Natural killer cell treated with Interleukin-12 subunit alpha and Interleukin-12 subunit beta and Interleukin-15 and Interleukin-18, amount 100 ng/mL, for 72 hours (primary cell): ENCODE data around the gene HSD11B2. TPM values are rescaled to one million over a fixed set of nuclear protein-coding genes. Genes with fewer than 3 reads are reported as not detected.

Experiments
- ATAC-seq, 2 donors: fragments of 150-1000 bp; cut with Tn5 transposase in 1 of 2; sonication (Bioruptor Pico), chemical (Tn5 transposase) in 1 of 2; 2 replicates each; pipeline ENCODE4 v1.10.0; 2021
- DNase-seq: peaks from one replicate; pipeline ENCODE4 v3.0.0; 2022; ENCODE audit warnings: low spot score
- H3K27ac Mint-ChIP-seq, 2 donors: 1 replicate in 1 of 2; 2 replicates in 1 of 2; pipeline ENCODE4 v1.8.0; 2022; ENCODE audit warnings: mixed read lengths in 2 of 2, mild to moderate bottlenecking in 1 of 2, moderate library complexity in 1 of 2
- H3K27me3 Mint-ChIP-seq, 2 donors: 1 replicate in 1 of 2; 2 replicates in 1 of 2; pipeline ENCODE4 v1.8.0; 2022; ENCODE audit warnings: mixed read lengths in 2 of 2
- H3K36me3 Mint-ChIP-seq: one replicate; pipeline ENCODE4 v1.8.0; 2022; ENCODE audit warnings: mixed read lengths
- H3K4me1 Mint-ChIP-seq, 2 donors: 1 replicate in 1 of 2; 2 replicates in 1 of 2; pipeline ENCODE4 v1.8.0; 2022; ENCODE audit warnings: low read depth in 2 of 2, mixed read lengths in 2 of 2, mild to moderate bottlenecking in 1 of 2
- H3K4me3 Mint-ChIP-seq: one replicate; pipeline ENCODE4 v1.8.0; 2022; ENCODE audit warnings: mixed read lengths
- H3K9me3 Mint-ChIP-seq: 2 replicates; pipeline ENCODE4 v1.8.0; 2022; ENCODE audit warnings: mixed read lengths
- total RNA-seq, 2 donors: library from RNA; stranded (reverse); gene quantifications; one replicate each; pipeline ENCODE4 v1.2.3, GENCODE V29; 2022

The HSD11B2 gene
- total RNA-seq, 2 donors from 2014 or later, result not detected

DNA sequence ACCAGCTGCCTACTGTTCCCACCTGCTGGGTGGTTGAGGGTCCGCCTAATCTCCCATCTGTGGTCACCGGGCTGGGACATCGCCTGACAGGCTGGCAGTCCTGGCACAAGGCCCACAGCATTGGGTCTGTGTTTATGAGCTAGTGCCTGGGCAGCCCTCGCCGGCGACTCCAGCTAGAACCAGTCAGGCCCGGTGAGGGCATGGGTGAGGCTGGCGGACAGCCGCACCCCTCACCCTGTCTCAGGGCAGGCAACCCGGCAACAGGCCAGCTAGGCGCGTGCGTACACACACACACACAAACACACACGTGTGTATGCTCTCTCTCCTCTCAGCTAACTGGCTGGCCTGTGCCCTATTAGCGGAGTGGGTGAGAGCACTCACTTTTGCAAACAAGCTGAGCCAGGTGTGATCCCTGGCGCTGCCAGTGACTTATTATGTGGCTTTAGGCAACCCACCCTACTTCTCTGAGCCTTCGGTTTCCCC is 10.4 kb downstream of the HSD11B2 start:
- ATAC-seq (no peak), DNase-seq (no peak)
- Mint-ChIP-seq H3K27ac (no peak overlapping the region), H3K4me3 (no peak overlapping the region), H3K9me3 (no peaks in the 10 kb centered on the region), H3K36me3 (peaks cover 6% of the 10 kb centered on the region), H3K4me1 (peaks cover 17 to 30% of the 10 kb centered on the region in 2 donors), H3K27me3 (no peaks in the 10 kb centered on the region)

DNA sequence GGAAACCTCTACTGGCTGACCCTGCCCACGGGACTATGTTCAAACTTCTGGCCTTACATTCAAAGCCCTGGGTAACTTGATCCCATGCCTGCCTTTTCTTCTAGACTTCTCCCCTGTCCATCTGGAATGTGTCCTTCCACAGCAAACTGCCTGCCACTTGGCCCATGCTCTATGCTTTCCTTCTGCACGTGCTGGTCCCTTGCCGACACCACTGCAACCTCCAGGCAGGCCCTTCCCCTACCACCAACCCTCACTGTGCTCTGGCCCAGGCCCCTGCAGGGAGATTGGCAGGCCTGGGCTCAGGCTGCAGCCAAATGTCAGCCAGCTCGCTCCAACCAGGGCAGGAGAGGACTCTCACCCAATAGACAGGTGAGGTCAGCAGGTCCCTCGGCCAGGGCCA is 11.0 kb downstream of the HSD11B2 start:
- H3K9me3 Mint-ChIP-seq, result no peaks in the 10 kb centered on the region
- peaks cover 17 to 33% of the 10 kb centered on the region in 2 donors for H3K4me1 Mint-ChIP-seq
- ATAC-seq (no peak), DNase-seq (no peak)
- H3K27me3 Mint-ChIP-seq, result no peaks in the 10 kb centered on the region
- H3K4me3 Mint-ChIP-seq, result no peak overlapping the region
- no peak overlapping the region for H3K27ac Mint-ChIP-seq
- H3K36me3 Mint-ChIP-seq, result peaks cover 6% of the 10 kb centered on the region

DNA sequence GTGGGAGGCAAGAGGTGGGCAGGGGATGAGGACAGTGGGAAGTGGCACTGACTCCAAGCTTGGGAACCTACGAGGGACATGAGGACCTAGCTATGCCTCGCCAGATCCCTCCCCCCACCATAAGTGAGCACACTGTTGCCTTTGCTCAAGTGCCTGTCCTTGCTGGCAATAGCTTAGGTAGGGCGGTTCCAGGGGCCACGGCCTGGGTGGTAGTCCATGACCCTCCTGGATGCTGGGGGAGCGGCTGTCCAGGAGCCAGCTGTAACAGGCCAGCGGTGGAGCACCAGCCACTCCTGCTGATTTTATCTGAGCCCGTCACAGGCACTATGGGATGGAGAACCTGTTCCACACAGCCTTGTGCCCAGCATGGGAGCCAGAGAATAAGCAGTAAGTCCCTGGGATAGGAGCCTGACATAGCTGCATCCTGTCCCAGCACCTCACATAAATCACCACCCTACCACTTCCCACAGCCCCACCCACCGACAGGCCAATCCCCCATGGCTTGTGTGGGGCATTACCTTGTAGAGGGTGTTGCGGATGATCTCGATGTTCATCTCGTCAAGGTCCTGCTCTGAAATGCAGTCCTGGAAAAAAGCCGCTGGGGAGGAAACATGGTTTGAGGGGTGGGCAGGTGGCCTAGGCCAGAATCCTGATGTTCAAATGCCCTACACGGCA is 11.8 kb downstream of the HSD11B2 start:
- Mint-ChIP-seq H3K27me3 (no peaks in the 10 kb centered on the region), H3K36me3 (peaks cover 6% of the 10 kb centered on the region), H3K4me3 (no peak overlapping the region), H3K9me3 (no peaks in the 10 kb centered on the region), H3K4me1 (peaks cover 9 to 28% of the 10 kb centered on the region in 2 donors), H3K27ac (no peak overlapping the region)
- no peak for ATAC-seq
- no peak for DNase-seq

DNA sequence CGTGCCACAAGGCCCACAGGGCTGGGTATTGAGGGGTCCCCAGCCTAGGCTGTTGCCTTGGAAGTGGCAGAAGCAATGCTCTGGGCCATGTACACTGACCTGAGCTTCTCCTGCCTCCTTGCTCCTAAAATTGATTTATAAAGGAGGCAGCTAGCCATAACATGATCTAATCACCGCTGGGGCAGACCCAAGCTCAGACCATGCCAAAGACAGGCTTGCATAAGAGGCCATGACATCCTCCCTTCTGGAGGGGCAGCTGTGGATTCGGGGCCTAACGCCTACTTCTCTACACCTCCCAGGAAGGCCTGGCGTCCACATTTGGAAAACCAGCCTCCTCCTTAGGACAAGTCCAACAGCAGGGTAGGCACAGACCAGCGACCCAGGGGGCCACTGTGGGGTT is 12.3 kb downstream of the HSD11B2 start:
- no peak for ATAC-seq
- Mint-ChIP-seq H3K9me3 (no peaks in the 10 kb centered on the region), H3K4me1 (peaks cover 6 to 25% of the 10 kb centered on the region in 2 donors), H3K4me3 (no peak overlapping the region), H3K27ac (no peak overlapping the region), H3K36me3 (peaks cover 6% of the 10 kb centered on the region), H3K27me3 (no peaks in the 10 kb centered on the region)
- DNase-seq, result no peak

DNA sequence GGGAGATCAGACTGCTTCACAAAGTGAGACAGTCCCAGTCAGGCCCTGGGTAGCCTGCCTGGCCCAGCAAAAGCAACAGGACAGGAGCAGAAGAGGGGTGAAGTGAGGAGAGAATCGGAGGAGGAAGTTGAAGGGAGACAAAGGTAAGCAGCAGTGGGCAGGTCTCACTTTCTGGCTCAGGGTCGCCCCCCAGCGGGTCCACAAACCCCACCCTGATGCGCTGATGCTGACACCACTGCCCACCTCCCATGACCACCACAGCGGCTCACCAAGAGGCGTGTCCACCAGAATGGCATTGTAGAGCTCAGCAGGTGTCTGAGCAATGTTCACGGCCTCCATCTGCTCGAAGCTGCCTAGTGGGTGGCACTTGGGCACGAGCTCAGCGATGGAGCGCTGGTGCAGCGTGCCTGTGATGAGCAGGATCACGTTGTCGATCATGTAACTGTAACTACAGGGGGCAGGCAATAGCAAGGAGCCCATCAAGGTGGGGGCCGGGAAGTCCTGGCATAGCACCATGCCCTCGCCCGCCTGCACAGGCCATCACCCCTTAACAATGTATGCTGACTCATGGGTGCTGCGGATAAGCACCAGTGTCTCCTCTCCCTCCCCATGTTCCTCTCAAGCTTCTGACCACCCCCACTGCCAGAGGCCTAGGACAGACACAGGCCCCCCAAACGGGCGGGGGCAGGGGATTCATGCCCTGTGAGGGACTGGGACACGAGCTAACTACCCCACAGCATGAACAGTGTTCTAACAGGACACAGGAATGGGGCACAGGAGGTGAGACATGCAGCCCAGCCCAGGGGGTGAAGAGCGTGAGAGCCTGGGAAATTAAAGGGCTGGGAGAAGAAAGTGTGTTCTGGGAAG is 13.6 kb downstream of the HSD11B2 start:
- DNase-seq, result no peak
- no peak for ATAC-seq
- Mint-ChIP-seq H3K4me1 (peaks cover 0 to 23% of the 10 kb centered on the region in 2 donors), H3K27ac (no peak overlapping the region), H3K36me3 (no peaks in the 10 kb centered on the region), H3K9me3 (no peaks in the 10 kb centered on the region), H3K4me3 (no peak overlapping the region), H3K27me3 (no peaks in the 10 kb centered on the region)

DNA sequence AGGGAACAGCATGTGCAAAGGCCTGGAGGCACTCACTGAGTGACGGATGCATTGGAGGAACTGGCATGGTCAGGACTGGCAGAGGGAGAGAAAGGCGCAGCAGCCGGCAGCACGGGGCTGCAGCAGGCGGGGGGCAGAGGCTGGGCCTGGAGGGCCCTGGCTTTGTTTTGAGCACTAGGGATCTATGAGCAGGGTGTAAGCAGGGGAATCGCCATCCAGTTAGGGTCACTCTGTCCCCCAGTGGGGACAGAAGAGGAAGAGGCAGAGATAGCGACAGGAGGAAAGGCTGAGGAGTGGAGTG is 14.2 kb downstream of the HSD11B2 start:
- H3K27me3 Mint-ChIP-seq, result no peaks in the 10 kb centered on the region
- no peaks in the 10 kb centered on the region for H3K36me3 Mint-ChIP-seq
- no peak overlapping the region for H3K4me3 Mint-ChIP-seq

DNA sequence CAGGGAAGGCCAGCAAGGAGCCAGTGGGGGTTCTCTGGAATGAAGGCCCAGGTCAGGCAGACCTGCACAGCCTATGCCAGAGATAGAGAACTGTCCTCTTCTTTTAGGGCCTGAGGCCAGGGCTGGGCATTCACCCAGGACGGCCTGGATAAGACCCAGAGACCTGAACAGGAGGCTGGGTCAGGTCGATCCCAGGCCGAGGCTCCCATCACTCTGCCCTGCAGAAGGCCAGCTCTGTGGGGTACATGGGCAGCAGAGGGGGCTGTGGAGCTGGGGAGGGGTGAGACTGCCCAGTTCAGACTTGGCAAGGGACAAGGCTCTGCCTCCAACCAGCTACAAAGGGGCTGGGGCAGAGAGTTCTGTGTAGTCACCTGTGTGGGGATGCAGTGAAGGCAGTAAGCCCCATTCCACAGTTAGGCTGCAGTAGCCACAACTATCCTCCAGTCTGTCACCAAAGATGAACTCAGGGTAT is 14.6 kb downstream of the HSD11B2 start:
- no peak overlapping the region for H3K4me3 Mint-ChIP-seq
- no peaks in the 10 kb centered on the region for H3K9me3 Mint-ChIP-seq
- no peak for DNase-seq
- no peaks in the 10 kb centered on the region for H3K36me3 Mint-ChIP-seq
- no peaks in the 10 kb centered on the region for H3K27me3 Mint-ChIP-seq
- no peak overlapping the region for H3K27ac Mint-ChIP-seq
- H3K4me1 Mint-ChIP-seq, result peaks cover 0 to 31% of the 10 kb centered on the region in 2 donors
- ATAC-seq, result no peak

More for the DNA sequence above, 14.2 kb downstream of the HSD11B2 start:
- peaks cover 0 to 27% of the 10 kb centered on the region in 2 donors for H3K4me1 Mint-ChIP-seq
- no peak overlapping the region for H3K27ac Mint-ChIP-seq
- DNase-seq, result no peak
- no peaks in the 10 kb centered on the region for H3K9me3 Mint-ChIP-seq
- no peak for ATAC-seq

DNA sequence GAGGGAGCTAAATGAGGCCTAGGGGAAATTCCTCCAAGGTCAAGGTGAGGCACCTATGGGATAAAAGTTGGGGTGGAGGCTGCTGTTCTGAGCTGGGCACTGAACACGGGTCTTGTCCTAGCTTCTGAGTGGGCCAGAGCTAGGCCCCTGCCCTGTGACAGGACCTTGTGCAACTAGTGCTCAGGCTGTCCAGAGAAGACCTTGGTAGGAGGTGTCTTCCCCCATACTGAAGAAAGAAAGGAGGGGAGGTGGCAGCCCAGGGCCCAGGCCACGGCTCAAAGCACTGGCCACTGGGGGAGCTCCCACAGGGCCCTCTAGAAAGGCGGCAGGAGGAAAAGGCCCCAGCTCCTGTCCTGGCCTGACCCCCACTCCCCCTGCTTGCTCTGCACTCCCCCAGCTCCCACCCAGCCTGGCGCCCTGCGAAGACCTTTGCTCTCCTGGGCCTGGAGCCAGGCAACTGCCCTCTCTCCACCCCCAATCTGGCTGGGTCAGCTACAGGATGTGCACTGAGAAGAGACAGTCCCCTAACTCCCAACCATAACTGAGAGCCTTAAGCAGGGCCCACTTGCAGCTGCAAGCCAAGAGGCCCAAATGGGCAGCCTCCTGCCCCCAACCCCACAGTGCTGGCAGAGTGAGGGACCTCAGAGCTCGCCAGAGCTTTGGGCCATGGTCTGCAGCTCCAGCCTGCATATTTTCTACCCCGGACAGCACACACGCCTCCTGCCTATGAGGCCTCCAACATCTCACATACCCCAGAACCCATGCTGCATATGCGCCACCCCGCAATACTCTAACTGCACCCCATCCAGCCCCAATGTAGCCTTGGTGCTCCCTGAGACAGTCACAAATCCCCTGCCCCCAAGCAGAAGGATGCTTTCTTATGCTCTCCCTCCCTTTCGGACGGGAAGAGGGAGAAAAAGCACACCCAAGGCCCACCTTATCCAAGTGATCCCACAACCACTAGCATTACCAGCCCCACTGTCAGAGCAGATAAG is 15.3 kb downstream of the HSD11B2 start:
- Mint-ChIP-seq H3K36me3 (no peaks in the 10 kb centered on the region), H3K27me3 (no peaks in the 10 kb centered on the region), H3K4me1 (peaks cover 0 to 34% of the 10 kb centered on the region in 2 donors), H3K27ac (peak overlapping the region in 1 of 2 donors; percentile 80), H3K4me3 (no peak overlapping the region), H3K9me3 (no peaks in the 10 kb centered on the region)
- ATAC-seq (no peak), DNase-seq (no peak)

DNA sequence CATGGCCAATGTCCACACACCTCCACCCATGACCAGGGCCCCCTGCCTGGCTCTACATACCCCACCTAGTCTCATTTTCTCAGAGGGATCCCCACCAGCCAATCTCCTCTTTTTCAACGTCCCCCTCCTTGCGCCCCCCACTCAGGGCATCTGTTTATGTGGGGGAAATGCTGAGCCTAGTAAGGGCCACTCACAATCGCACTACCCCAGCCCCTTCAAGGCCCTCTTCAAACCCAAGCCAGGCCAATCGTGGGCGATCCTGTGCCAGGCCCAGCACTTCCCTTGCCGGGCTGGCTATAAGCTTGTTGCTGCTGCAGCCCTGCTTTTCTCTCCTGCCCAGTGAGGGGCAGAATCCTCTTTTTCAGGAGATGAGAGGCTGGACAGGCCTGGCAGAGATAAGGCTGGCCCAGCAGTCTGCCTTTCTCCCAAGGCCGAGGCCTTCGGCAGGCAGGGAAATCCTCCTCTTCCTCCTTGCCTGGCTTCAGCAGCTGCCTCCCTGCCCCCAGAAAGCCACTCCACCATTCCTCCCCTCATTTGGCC is 16.1 kb downstream of the HSD11B2 start:
- no peaks in the 10 kb centered on the region for H3K9me3 Mint-ChIP-seq
- peak overlapping the region in 1 of 2 donors; percentile 80 for H3K27ac Mint-ChIP-seq
- no peak for ATAC-seq
- DNase-seq, result no peak
- H3K27me3 Mint-ChIP-seq, result no peaks in the 10 kb centered on the region
- H3K4me3 Mint-ChIP-seq, result no peak overlapping the region
- no peaks in the 10 kb centered on the region for H3K36me3 Mint-ChIP-seq
- H3K4me1 Mint-ChIP-seq, result peaks cover 0 to 31% of the 10 kb centered on the region in 2 donors

DNA sequence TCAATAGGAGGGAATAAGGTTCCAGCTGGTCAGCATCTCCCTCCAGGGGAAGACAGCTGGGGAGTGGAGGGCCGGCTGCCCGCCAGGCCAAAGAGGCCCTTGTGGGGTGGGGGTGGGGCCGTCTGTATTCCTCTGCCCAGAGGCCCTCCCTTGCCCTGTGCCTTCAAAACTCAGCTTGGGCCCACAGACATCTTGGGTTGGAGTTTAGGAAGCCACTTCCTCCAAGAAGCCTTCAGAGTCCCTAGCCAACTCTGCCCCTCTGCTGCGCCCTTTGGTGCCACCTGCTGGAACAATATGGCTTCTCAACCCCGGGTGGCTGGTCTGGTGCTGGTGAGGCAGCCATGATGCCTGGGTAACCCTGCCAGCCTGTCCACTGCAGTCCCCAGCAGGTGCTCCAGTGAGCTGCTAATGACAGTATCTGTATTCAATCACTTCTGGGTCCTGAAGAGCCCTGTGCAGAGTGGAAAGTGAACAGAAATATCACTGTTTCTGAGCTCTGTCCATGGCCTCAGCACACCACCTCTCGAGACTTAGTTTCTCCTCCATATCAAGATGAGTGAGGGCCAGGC is 16.7 kb downstream of the HSD11B2 start:
- Mint-ChIP-seq H3K4me1 (peaks cover 0 to 33% of the 10 kb centered on the region in 2 donors), H3K27ac (no peak overlapping the region), H3K9me3 (no peaks in the 10 kb centered on the region), H3K36me3 (no peaks in the 10 kb centered on the region), H3K4me3 (no peak overlapping the region), H3K27me3 (no peaks in the 10 kb centered on the region)
- ATAC-seq, result peak; percentile 73 to 78
- peak; percentile 70 for DNase-seq

DNA sequence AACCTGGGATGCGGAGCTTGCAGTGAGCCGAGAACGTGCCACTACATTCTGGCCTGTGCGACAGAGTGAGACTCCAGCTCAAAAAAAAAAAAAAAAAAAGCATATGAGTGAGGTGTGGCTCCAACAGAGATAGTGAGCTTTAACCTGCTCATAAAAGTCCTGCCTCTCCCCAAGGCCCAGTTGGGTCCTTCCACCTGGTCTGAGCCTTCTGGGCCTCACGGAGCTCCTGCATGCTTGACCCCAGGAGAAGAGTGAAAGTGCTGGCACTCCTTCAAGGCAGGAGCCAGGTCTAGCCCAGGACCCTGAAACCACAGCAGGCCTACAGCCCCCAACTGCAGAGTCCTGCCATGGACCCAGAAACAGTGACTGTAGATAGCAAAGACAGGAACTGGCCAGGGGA is 17.7 kb downstream of the HSD11B2 start:
- H3K4me3 Mint-ChIP-seq, result no peak overlapping the region
- no peaks in the 10 kb centered on the region for H3K9me3 Mint-ChIP-seq
- no peak for ATAC-seq
- H3K4me1 Mint-ChIP-seq, result peaks cover 0 to 32% of the 10 kb centered on the region in 2 donors
- H3K27me3 Mint-ChIP-seq, result no peaks in the 10 kb centered on the region
- no peaks in the 10 kb centered on the region for H3K36me3 Mint-ChIP-seq
- H3K27ac Mint-ChIP-seq, result no peak overlapping the region
- DNase-seq, result no peak

DNA sequence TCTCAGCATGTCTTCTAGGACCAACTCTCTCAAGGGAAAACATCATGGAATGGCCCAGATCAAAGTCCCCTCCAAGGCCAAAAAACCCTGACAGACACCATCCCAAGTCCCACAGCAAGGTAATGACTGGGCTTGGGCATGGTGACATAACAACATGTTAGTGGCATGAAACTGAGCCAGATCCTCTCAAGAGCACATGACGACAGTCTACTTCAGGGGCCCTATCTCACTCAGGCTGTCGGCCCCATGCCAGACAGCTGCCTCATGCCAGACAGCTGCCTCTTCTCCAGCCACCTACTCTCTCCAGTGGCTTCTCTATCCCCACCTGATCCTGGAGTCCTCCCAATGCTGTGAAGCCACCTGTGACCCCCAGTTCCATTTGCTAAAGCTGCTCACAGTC is 18.4 kb downstream of the HSD11B2 start:
- H3K36me3 Mint-ChIP-seq, result no peaks in the 10 kb centered on the region
- H3K4me3 Mint-ChIP-seq, result no peak overlapping the region
- no peak for ATAC-seq
- H3K4me1 Mint-ChIP-seq, result peaks cover 0 to 38% of the 10 kb centered on the region in 2 donors
- H3K27ac Mint-ChIP-seq, result no peak overlapping the region
- DNase-seq, result no peak
- H3K27me3 Mint-ChIP-seq, result no peaks in the 10 kb centered on the region
- H3K9me3 Mint-ChIP-seq, result no peaks in the 10 kb centered on the region

DNA sequence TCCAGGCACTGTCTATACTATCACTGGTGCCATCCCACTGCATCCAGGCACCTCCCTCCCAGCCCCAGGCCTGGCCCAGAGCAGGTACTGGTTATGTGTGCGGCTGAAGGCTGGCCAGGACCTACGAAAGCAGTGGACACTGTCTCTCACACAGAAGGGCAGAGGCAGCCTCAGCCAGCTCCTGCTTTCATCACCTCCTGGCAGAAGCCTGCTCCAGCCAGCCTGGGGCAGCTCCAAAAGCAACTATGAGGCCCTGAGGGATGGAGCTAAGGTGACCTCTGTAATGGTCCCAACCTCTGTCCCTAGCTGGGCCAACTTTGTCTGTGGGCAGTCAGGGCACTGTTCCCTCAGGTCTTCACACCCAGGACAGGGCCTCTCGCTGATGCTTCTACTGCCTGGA is 18.8 kb downstream of the HSD11B2 start:
- Mint-ChIP-seq H3K36me3 (no peaks in the 10 kb centered on the region), H3K4me1 (peaks cover 3 to 39% of the 10 kb centered on the region in 2 donors), H3K27ac (no peak overlapping the region), H3K27me3 (no peaks in the 10 kb centered on the region), H3K4me3 (no peak overlapping the region), H3K9me3 (no peaks in the 10 kb centered on the region)
- ATAC-seq (no peak), DNase-seq (no peak)
